Measurements from ENCODE around the gene RAB13. TPM values are rescaled to one million over a fixed set of nuclear protein-coding genes. Genes with fewer than 3 reads are reported as not detected.

The RAB13 gene
- total and polyA plus RNA-seq, 2 of the 13 experiments (the other 11 are each of a cell fraction or from before 2014, with no cell fraction given) = 15.9 to 24.7 TPM

DNA sequence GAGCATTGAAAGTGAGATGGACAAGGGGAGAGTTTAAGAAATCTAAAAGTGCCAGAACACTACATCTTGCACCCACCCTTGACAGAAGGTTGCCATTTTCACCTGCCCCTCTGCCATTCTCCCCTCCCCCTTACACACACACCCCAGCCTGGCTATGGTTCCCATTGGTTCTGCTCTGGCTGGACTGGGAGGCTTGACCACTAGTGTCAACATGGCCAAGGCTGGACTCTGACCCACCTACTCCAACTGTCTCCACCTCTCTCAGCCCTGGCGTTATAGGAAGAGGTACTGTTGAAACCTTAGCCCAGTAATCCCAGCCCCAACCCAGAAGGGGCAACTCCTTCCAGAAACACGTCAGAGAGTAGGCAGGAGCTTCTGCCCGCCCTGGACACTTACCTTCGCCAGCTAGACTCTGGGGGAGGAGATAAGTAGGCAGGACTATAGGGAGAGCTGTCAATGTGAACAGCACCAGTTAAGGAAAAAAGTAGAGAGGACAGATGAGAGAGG is 32.2 kb downstream of the RAB13 start (continued):
- no peak for TF ChIP-seq ZNF33B (CRISPR knock-in tag; IDR thresholded peaks at IDR 0.05)
- TF ChIP-seq CEBPB (IDR thresholded peaks at IDR 0.05; ENCODE audit: borderline replicate concordance, low read depth, low read length) = no peak
- TF ChIP-seq, protein P1, sequence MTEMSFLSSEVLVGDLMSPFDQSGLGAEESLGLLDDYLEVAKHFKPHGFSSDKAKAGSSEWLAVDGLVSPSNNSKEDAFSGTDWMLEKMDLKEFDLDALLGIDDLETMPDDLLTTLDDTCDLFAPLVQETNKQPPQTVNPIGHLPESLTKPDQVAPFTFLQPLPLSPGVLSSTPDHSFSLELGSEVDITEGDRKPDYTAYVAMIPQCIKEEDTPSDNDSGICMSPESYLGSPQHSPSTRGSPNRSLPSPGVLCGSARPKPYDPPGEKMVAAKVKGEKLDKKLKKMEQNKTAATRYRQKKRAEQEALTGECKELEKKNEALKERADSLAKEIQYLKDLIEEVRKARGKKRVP (CRISPR knock-in tag; IDR thresholded peaks at IDR 0.05) = no peak
- TF ChIP-seq THRA (CRISPR knock-in tag; IDR thresholded peaks at IDR 0.05; ENCODE audit: borderline replicate concordance) = peak; percentile 73; the same call in 1 of the 2 replicates
- TF ChIP-seq ZBTB26 (CRISPR knock-in tag; IDR thresholded peaks at IDR 0.05; ENCODE audit: borderline replicate concordance) = no peak
- TF ChIP-seq ISX (CRISPR knock-in tag; conservative IDR thresholded peaks at IDR 0.05) = no peak
- TF ChIP-seq TEAD2 (CRISPR knock-in tag; IDR thresholded peaks at IDR 0.05) = no peak
- TF ChIP-seq, protein P2, sequence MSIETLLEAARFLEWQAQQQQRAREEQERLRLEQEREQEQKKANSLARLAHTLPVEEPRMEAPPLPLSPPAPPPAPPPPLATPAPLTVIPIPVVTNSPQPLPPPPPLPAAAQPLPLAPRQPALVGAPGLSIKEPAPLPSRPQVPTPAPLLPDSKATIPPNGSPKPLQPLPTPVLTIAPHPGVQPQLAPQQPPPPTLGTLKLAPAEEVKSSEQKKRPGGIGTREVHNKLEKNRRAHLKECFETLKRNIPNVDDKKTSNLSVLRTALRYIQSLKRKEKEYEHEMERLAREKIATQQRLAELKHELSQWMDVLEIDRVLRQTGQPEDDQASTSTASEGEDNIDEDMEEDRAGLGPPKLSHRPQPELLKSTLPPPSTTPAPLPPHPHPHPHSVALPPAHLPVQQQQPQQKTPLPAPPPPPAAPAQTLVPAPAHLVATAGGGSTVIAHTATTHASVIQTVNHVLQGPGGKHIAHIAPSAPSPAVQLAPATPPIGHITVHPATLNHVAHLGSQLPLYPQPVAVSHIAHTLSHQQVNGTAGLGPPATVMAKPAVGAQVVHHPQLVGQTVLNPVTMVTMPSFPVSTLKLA (IDR thresholded peaks at IDR 0.05) = no peak; the same call in 1 of the 2 replicates
- peak; percentile 39; the same call in 1 of the 2 replicates for TF ChIP-seq GMEB1 (CRISPR knock-in tag; IDR thresholded peaks at IDR 0.05; ENCODE audit: borderline replicate concordance)
- TF ChIP-seq ZNF543 (CRISPR knock-in tag; IDR thresholded peaks at IDR 0.05) = no peak
- TF ChIP-seq ZNF121 (CRISPR knock-in tag; IDR thresholded peaks at IDR 0.05) = no peak
- TF ChIP-seq, protein P3, sequence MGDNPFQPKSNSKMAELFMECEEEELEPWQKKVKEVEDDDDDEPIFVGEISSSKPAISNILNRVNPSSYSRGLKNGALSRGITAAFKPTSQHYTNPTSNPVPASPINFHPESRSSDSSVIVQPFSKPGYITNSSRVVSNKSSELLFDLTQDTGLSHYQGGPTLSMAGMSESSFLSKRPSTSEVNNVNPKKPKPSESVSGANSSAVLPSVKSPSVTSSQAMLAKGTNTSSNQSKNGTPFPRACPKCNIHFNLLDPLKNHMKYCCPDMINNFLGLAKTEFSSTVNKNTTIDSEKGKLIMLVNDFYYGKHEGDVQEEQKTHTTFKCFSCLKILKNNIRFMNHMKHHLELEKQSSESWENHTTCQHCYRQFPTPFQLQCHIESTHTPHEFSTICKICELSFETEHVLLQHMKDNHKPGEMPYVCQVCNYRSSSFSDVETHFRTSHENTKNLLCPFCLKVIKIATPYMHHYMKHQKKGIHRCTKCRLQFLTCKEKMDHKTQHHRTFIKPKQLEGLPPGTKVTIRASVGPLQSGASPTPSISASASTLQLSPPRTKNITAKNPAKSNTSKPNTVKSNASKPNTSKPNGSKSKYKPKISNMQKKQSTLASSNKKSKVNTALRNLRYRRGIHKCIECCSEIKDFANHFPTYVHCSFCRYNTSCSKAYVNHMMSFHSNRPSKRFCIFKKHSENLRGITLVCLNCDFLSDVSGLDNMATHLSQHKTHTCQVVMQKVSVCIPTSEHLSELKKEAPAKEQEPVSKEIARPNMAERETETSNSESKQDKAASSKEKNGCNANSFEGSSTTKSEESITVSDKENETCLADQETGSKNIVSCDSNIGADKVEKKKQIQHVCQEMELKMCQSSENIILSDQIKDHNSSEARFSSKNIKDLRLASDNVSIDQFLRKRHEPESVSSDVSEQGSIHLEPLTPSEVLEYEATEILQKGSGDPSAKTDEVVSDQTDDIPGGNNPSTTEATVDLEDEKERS (CRISPR knock-in tag; IDR thresholded peaks at IDR 0.05) = no peak
- TF ChIP-seq HDAC1 (CRISPR knock-in tag; IDR thresholded peaks at IDR 0.05) = peak; percentile 80
- TF ChIP-seq CENPBD1 (CRISPR knock-in tag; IDR thresholded peaks at IDR 0.05; ENCODE audit: borderline replicate concordance, low read depth) = no peak
- no peak for TF ChIP-seq NFE2L2 (IDR thresholded peaks at IDR 0.05; ENCODE audit: low read length)
- TF ChIP-seq ZNF678 (CRISPR knock-in tag; IDR thresholded peaks at IDR 0.05) = no peak
- TF ChIP-seq RAD51 (IDR thresholded peaks at IDR 0.05; ENCODE audit: borderline replicate concordance) = no peak
- TF ChIP-seq SMAD3 (CRISPR knock-in tag; IDR thresholded peaks at IDR 0.05) = no peak
